Stimulated activated CD8-positive, alpha-beta memory T cell treated with anti-CD3 and anti-CD28 coated beads, Interleukin-15, amount 100 ng/mL, for 4 hours (primary cell): ENCODE measurements around the gene SIGLEC1.

Experiments used
- DNase-seq, 2 donors: peaks; one replicate each; pipeline ENCODE4 v3.0.0-alpha.2; 2020; ENCODE audit warnings: low read depth in 2 of 2

SIGLEC1 gene

DNA sequence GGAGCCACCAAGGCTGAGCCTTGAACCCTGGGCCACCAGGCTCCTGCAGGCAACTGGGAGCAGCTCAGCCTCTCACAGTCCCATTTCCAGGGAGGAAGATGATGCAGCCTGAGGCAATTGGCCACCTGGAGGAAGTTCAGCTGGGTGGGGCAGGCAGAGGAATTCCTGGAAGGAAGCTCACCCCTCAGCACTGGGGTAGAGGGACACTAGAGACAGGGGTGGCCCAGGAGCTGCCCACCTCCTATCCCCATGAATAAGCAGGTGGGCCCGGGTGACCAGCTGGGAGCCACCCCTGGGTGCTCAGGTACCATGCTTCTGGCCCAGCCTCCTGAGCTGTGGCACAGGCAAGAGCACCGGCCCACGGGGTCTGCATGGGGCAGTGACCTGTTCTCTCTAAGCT, 16.5 kb upstream of the SIGLEC1 start:
- DNase-seq, result no peak

DNA sequence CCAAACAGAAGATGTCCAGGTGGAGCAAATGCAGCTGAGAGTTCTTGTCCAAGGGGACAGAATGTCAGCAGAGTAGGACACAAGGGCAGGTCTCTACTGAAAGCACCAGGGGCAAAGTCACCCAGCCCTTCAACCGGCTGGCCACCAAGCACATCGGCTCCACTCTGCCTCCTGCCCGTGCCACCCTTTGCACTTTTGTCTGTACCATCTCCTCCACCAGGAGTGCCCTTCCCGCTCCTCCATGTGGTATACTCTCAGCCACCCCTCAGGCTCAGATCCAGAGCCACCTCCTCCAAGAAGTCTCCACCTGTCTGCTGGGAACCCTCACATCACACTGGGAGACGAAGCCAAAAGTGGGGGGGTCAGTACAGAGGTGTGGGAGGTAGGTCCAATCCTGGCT, 16.0 kb upstream of the SIGLEC1 start:
- no peak for DNase-seq

DNA sequence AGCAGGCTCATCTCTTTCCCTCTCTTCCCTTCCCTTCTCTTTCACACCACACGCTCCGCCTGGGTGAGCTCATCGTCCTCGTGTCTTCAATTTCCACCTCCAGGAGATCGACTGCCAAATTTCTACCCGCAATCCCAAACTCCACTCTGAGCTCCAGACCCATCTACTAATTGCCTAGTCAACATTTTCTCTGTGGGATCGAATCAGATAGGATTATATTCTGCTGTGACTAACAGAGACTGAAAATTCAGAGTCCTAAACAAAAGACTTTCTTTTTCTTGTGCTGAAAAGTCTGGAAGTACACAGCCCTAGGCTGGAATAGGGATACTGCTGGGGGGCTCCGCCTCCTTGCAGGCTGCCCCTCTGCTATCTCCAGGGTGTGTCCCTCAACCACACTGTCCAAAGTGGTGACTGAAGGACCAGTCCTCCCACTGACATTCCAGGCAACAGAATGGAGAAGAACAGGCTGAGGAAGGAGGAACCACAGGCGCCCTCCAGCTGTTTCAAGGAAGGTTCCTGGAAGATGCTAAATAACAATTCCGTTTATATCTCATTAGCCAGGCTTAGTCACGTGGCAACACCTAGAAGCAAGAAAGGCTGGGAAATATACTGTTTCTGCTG, 15.1 kb upstream of the SIGLEC1 start:
- no peak for DNase-seq

DNA sequence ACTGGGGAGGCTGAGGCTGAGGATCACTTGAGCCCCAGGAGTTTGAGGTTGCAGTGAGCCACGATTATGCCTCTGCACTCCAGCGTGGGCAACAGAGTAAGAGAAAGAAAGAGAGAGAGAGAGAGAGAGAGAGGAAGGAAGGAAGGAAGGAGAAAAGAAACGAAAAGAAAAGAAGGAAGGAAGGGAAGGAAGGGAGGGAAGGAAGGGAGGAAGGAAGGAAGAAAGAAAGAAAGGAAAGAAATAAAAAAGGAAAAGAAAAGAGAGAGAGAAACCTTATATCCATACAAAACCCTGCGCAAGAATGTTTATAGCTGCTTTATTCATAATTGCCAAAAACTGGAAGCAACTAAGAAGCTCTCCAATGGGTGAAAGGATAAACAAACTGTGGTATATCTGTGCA, 12.0 kb upstream of the SIGLEC1 start:
- DNase-seq, result no peak

DNA sequence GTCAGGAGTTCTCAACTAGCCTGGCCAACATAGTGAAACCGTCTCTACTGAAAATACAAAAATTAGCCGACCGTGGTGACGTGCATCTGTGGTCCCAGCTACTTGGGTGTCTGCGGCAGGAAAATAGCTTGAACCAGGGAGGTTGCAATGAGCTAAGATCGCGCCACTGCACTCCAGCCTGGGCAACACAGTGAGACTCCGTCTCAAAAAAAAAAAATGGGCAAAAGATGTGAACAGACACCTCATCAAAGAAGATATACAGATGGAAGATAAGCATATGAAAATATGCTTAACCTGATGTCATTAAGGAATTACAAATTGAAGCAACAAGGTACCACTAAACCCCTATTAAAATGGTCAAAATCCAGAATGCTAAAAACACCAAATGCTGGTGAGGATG, 10.9 kb upstream of the SIGLEC1 start:
- no peak for DNase-seq

DNA sequence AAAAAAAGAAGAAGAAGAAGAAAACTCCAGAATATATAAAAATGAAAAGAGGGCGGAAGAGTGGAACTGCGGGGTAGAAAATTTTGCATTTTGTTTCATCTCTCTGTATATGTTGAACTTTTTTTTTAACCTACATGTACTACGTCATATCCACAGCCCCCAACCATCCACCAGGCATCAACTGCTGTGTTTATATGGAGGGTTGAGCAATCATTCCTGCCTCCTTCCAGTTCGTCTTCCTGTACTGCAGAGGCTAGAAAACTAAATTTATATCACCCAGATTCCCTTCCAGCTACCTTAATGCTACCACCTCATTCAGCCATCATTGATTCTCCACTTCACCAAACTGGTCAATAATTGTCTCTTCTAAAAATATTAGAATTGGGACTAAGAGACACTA, 9.5 kb upstream of the SIGLEC1 start:
- no peak for DNase-seq

DNA sequence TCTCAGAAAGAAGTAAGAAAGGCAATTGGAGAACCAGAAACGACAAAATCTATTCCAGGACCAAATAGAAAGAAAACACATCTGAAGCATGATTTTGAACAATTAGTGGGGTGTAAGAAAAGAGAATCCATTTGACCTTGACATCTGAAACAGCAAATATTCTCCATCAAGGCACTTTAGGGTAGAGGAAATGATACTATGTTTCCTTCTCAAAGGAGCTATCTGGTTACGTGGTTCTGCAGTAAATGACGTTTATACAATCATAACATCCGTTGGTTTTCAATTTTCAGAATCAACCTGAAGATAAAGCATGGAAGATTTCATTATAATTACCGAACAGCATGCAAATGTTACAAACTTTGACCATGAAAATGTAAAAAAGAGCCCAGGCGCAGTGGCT, 8.2 kb upstream of the SIGLEC1 start:
- DNase-seq, result no peak

DNA sequence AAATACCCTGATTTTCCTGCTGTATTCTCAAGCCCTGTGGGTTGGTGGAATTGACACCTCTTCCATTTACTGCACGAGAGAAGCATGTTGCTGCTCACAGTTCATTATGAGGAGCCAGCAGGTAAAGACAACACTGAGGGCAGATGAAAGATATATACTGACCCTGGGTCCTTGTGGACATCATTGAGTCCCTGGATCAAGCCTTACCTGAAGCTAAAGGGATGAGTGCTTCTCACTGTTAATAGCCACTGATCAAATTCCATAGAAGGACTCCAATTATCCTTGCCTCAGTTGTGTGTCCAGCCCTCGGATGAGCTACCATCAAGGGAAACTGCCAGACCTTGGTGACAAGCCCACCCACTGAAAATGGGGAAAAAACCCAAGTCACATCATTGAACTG, 7.7 kb upstream of the SIGLEC1 start:
- no peak for DNase-seq

DNA sequence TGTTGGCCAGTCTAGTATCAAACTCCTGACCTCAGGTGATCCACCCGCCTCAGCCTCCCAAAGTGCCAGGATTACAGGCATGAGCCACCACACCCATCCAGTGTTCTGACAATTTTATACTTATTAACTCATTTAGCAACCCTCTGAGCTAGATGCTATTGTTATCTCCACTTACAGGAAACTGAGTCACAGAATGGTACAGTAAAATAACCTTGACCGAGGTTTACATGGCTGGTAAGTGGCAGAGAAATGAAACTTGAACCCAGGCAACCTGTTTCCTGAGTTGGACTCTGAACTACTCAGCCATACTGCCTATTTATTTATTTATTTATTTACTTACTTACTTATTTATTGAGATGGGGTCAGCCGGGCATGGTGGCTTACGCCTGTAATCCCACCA, 6.6 kb upstream of the SIGLEC1 start:
- no peak for DNase-seq

DNA sequence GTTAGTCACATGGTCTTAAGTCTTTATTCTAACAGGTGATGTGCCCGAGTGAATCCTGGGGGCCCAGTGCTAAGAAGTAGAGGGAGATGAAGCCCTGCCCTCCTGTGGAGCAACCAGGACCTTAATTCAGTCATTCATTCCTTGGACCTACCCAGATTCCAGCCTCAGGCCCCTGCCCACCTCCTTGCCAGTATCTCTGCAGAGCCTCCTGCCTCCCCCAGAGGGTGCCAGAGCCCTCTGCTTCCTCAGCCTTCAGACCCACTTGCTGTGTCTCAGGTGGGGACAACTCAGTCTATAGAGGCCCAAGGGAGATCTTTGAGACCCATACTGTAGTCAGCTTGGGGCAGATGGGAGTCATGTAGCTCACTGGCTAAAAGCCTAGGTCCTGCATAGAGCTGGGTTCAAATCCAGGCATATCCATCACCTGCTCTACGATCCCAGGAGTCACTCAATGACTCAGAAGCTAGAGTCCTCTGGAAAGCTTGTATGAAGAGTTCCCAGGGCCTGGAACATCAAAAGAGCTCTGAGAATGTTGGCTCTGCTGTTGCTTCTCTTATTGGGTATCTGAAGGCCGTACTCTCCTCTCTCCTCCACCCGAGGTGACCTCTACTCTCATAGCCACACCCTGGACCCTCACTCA, 3.9 kb upstream of the SIGLEC1 start:
- DNase-seq, result no peak

DNA sequence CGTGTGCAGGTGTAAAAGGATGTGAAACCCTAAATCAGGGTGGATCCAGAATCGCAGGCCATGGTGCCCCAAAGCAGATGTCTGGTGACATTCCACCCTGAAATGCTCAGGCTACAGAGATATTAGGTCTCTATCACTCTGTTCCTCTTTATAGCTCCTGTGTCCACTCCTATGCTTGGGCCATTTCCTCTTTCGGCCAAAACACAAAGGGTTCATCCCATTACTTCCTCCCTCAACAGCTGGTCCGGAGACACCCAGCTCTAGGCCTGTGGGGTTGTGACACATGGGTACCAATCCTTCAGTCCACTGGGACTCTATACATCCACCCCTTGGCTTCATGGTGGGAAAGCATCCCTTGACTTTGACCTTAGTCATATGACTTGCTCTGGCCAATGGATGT, 1.7 kb upstream of the SIGLEC1 start:
- DNase-seq, result no peak

DNA sequence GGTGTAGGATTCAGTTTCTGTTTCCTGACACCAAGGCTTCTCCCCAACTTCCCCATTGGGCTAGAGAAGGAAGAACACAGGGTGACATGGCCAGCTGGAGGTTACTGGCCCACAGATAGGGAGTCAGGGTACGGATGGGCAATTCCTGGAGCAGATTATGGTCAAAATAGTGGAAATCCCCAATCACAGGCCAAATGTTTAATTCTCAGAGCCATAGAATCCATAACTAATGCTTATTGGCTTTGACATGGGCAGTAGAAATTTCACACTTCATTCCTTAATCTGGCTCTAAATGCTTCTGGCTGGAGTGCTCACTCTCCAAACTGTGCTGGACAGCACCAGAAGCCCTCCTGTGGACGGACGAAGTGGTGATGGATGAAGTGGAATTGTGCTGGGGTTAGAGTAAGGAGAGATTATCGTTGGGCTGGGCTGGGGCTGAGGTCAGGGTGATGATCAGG, 887 bp downstream of the SIGLEC1 start:
- DNase-seq, result no peak

DNA sequence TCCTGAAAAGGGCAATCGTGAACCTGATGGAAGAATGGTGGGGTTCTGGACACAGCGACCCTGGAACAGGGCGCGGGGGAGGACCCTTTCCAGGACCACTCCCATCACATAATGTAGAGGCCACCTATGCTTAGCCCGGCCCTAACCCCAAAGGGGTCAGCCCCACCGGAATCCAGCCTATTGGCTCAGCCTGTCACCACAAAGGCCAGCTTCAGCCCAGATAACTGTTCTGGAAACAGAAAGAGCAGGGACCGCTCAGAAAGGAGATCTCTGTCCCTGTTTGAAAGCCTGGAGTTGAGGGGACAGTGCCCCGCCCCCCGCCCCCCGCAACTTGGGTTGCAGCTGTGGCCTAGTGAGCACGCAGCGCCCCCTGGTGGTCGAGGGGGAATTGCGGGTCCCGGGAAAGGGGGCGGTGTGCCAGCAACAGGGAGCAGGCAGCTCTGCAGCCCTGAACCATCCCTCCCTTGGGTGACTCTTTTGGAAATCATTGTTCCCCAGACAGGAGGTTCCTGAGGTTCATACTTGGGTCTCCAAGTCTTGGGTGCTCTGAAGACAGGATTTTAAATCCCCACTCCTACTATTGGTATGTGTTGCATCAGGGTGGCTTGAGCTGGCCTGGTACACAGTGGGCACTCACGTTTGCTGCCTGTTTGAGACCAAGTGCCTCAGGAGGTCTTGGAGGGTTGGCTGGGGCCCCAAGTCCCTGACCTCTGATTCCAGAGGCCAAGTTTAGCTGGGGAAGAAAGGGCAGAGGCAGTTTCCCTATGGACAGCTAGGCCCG, 1.5 kb downstream of the SIGLEC1 start:
- peak; percentile 42 for DNase-seq

DNA sequence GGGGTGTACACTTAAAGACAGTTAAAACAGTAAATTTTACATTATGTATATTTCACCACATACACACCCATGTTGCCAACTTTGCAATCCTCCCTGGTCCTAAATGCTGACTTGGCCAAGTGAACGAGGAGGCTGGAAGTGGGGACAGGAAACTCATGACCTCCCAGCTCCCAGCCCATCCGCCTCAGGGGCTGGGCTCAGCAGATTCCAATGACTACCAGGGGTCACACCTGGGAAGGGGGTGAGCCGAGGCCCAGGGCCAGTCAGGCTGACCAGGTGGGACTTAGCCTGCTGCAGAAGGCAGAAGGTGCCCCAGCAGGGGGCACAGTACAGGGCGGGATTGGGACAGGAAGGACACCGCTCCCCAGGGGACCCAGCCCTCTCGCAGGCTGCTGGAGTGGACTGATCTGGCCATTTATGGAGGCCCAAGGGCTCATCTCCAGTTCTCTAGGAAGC, 2.4 kb downstream of the SIGLEC1 start:
- DNase-seq, result no peak

DNA sequence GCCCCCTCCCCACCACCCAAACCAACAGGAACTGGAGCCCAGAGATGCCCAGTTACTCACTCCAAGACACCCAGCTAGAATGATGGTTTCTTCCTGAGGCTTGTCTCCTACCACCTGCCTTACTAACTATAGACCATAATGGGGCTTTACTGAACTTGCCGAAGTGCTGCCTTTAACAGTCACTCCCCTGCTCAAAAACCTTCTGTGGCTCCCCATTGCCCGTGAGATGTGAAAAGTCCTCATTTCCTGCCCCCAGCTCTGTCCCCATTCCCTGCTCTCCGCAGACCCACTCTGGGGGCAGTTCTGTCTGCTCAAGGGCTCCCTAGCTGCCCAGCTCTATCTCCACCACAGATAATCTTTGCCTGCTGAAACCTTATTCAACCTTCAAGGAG, 4.9 kb downstream of the SIGLEC1 start:
- no peak for DNase-seq

DNA sequence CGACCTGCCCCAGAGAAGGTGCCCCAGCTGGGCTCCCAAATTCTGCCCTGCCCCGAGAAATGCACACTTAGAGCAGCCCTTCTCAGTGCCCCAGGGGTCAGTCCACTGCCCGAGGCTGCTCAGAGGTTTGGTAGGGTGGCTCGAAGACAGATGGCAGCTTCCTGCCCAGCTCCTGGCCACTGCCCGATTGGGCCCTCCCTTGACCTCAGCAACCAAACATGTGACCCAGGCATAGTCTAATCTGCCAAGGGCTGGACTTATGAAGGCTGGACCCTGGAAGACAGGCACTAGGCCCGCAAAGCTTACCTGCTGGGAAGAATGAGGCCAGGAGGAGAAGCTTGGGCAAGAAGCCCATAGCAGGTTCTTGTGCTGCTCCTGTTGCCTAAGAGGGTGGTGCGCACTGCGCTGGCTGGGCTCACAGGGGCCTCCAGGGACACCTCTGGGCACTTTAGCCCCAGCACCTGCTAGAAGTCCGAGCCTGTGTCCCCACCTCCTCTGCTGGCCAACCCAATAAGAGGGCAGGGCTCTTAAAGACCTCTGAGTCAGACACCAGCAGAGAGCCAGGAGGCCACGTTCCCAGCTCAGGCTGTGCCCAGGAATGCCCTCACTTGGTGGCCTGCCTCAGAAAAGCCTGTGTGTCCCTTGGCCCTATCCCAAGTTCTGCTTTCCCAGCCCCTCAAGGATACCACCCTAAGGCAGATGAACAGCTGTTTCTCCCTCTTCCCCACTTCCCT, 5.5 kb downstream of the SIGLEC1 start:
- DNase-seq, result no peak

DNA sequence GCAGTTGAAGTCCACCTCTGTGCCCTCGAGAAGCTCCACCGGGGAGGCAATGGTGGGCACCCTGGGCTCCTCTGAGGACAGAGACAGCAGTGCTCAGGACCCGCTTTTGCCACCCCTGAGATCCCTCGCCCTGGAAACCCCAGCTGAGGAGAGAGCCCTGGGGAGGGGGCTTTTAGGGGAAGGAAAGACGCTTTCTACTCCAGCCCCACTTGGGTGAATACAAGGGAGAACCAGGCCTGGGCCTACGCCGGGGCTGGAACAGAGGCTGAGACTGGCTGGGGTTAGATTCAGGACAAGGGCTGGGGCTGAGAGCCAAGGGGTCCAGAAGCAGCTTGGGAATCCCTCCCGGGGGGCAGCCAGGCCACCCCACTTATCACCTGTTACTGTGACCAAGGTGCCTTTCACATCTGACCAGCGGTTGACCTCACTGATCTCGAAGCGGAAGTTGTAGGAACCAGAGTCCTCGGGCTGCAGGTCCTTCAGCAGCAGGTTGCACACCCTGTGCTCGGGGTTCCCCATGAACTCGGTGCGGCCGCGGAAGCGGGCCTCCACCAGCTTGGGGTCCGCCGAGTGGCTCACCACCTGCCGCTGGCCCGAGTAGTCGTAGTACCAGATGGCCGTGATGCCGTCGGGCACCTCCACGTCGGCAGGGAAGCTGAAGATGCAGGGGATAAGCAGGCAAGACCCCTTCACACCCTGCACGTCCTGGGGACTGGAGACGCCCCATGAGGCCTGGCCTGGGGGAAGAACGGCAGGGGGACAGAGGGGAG, 6.2 kb downstream of the SIGLEC1 start:
- DNase-seq, result no peak

DNA sequence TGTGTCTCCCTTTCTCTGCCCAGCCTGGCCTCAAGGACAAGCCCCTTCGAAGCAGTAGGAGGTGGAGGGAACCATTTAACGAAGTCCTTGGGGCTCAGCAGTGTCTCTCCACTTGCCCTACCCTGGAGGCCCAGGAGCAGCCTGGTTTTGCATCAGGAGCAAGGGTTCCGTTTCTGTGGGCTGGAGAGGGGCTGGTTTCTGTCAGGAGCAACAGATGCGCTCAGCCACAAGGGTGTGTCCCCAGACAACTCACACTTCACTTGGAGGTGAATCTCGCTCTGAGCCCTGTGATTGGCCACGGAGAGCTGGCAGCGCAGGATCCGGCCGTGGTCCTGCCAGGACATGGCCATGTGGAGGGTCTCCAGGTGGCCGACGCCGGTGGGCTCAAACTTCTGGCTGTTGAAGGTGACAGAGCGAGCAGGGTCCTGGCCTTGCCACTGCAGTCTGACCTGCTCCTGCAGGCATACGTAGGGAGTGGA, 6.9 kb downstream of the SIGLEC1 start:
- DNase-seq, result no peak

DNA sequence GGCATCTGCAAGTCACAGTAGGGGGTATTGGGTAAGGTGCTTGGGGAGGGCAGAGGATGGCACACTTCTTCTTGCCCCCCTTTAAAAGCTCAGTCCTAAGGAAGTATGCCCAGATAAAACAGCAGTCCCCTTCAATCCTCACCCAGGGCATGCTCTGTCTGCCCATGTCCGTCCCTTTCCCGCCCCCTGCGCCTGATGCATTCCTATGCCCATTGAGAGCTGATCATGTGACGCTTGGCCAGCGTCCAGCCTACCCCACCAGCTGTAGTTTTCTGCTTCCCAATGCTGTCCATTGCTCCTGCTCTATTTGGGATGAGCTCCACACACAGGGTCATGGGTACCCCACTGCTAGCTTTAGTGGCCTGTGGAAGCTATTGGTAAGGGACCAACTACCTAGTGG, 8.3 kb downstream of the SIGLEC1 start:
- DNase-seq, result no peak

DNA sequence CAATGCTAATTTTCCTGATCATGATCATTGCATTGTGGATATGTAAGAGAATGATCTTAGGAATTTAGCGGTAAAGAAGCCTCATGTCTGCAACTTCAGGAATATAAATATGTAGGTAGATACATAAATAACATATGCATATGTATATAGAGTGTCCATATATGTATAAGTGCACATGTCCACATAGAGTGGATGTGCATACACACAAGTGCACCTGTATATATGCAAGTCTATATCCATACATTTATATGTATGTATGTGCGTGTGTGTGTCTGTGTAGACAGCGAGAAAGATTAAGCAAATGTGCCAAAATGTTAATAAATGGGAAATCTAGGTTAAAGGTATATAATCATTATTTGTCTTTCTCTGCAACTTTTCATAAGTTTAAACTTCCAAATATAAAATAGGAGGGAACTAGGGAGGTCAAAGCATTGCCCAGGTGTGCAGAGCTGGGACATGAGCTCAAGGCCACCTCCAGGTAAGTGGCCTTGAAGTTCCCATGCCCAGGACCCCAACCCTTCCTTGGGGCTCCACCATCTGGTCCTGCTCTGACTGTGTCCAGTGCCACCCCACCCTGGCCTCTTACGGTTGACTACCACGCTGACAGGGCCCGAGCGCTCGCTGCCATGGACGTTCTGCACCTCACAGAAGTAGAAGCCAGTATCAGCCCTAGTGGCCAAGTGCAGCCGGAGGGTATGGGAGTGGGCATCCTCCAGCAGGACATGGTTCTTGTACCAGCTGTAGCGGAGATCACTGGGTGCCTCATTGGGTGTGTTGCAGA, 9.6 kb downstream of the SIGLEC1 start:
- DNase-seq, result no peak
